ENCODE data around the gene GALNT13.

DNA sequence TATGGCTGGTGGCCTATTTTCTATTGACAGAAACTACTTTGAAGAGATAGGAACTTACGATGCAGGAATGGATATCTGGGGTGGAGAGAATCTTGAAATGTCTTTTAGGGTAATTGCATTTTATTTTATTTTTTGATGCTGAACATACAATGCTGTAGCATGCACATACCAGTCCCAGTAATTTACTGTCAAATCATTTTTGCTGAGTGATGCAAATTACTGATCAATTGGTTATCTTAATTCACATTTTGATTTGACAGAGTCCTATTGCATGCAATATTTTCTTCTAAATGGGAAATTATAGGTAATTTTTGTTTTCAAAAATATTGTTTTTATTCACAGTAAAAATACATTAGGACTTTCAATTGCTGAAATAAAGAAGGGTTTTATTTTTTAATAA, 387.3 kb downstream of the GALNT13 start:
- no peak for TF ChIP-seq CTCF (CRISPR knock-in tag; IDR thresholded peaks at IDR 0.05)
- TF ChIP-seq NBN (conservative IDR thresholded peaks at IDR 0.05): no peak
- TF ChIP-seq DMTF1 (CRISPR knock-in tag; IDR thresholded peaks at IDR 0.05): no peak
- no peak for TF ChIP-seq SIN3A (IDR thresholded peaks at IDR 0.05; ENCODE audit: borderline replicate concordance, low read depth, low read length)
- TF ChIP-seq ZFP91 (CRISPR knock-in tag; IDR thresholded peaks at IDR 0.05; ENCODE audit: borderline replicate concordance): no peak
- TF ChIP-seq NFYB (CRISPR knock-in tag; IDR thresholded peaks at IDR 0.05): no peak
- no peak for TF ChIP-seq SRF (IDR thresholded peaks at IDR 0.05; ENCODE audit: low read depth, low read length)
- no peak for TF ChIP-seq ZNF776 (CRISPR knock-in tag; IDR thresholded peaks at IDR 0.05)
- no peak for TF ChIP-seq TCF7 (IDR thresholded peaks at IDR 0.05; ENCODE audit: low read depth)
- TF ChIP-seq RAD51 (IDR thresholded peaks at IDR 0.05; ENCODE audit: borderline replicate concordance): no peak
